ENCODE results near the gene TRPV2.

The TRPV2 gene

DNA sequence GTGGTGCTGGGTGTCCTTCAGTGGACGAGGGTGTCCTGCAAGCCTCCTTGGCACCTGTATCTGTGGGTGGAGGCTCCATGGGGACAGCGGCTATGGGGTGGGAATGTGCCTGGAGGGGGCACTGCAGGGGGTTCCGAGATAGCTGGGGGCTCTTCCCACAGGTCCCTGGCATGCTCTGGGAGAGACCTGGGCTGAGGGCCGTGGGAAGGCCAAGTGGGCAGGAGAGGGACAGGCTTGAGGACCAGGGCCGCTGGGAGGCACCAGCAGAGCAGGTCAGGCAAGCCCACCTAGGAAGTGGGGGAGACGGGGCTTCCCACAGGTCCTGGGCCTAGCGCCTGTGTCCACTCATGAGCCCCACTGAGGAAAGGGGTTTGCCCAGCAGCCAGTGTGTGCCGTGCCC lies 66.9 kb downstream of the TRPV2 start:
- Histone ChIP-seq H4K20me1 (ENCODE audit: insufficient read depth) (no peaks in the 10 kb centered on the region), H2AFZ (ENCODE audit: low read depth) (no peak overlapping the region), H3K4me3 (IDR thresholded peaks at IDR 0.05; ENCODE audit: insufficient read depth, low read depth, low read length) (no peak overlapping the region), H3K4me2 (no peak overlapping the region), H3K4me1 (ENCODE audit: low read depth, poor library complexity, severe bottlenecking) (no peaks in the 10 kb centered on the region), H3K36me3 (ENCODE audit: insufficient read depth) (no peaks in the 10 kb centered on the region), H3K79me2 (ENCODE audit: insufficient read depth, low read depth) (no peaks in the 10 kb centered on the region), H3K9ac (no peak overlapping the region), H3K27me3 (ENCODE audit: insufficient read depth, low read depth) (no peaks in the 10 kb centered on the region), H3K27ac (no peak overlapping the region)
- TF ChIP-seq, protein P1, sequence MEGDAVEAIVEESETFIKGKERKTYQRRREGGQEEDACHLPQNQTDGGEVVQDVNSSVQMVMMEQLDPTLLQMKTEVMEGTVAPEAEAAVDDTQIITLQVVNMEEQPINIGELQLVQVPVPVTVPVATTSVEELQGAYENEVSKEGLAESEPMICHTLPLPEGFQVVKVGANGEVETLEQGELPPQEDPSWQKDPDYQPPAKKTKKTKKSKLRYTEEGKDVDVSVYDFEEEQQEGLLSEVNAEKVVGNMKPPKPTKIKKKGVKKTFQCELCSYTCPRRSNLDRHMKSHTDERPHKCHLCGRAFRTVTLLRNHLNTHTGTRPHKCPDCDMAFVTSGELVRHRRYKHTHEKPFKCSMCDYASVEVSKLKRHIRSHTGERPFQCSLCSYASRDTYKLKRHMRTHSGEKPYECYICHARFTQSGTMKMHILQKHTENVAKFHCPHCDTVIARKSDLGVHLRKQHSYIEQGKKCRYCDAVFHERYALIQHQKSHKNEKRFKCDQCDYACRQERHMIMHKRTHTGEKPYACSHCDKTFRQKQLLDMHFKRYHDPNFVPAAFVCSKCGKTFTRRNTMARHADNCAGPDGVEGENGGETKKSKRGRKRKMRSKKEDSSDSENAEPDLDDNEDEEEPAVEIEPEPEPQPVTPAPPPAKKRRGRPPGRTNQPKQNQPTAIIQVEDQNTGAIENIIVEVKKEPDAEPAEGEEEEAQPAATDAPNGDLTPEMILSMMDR (conservative IDR thresholded peaks at IDR 0.05; ENCODE audit: low read depth, low read length): no peak

DNA sequence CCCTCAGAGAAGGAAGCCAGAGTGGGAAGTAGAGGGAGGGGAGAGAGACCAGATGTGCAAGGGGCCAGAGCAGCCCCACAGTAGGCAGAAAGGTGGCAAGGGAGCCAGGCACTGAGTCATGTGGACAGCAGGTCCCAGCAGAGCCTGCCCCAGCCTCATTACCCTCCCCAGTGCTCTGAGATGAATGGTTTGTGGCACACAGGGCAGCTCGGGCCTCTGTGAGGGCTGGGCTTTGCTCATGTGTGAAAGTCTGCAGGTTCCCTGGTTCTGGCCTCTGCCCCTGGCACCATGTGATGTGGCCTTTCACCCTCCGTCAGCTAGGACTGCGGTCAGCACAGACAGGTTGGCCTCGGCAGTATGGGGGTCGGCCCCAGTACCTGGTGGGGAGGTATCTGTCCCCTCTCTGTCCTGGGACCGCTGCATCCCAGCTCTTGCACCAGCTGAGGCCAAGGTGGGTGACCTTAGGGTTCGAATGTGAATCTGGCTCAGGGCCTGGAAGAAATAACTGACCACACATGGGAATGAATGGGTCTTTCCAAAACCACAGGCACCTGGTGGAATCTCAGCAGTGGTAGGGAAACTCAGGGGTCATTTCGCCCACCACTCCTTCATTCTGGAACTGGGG lies 67.8 kb downstream of the TRPV2 start:
- Histone ChIP-seq H3K27ac (no peak overlapping the region), H3K36me3 (ENCODE audit: insufficient read depth) (no peaks in the 10 kb centered on the region), H3K4me2 (no peak overlapping the region), H3K27me3 (ENCODE audit: insufficient read depth, low read depth) (no peaks in the 10 kb centered on the region), H4K20me1 (ENCODE audit: insufficient read depth) (no peaks in the 10 kb centered on the region), H3K4me3 (IDR thresholded peaks at IDR 0.05; ENCODE audit: insufficient read depth, low read depth, low read length) (no peak overlapping the region), H3K4me1 (ENCODE audit: low read depth, poor library complexity, severe bottlenecking) (no peaks in the 10 kb centered on the region), H3K79me2 (ENCODE audit: insufficient read depth, low read depth) (no peaks in the 10 kb centered on the region), H3K9ac (no peak overlapping the region), H2AFZ (ENCODE audit: low read depth) (no peak overlapping the region)
- TF ChIP-seq, protein P1 (conservative IDR thresholded peaks at IDR 0.05; ENCODE audit: low read depth, low read length): no peak

DNA sequence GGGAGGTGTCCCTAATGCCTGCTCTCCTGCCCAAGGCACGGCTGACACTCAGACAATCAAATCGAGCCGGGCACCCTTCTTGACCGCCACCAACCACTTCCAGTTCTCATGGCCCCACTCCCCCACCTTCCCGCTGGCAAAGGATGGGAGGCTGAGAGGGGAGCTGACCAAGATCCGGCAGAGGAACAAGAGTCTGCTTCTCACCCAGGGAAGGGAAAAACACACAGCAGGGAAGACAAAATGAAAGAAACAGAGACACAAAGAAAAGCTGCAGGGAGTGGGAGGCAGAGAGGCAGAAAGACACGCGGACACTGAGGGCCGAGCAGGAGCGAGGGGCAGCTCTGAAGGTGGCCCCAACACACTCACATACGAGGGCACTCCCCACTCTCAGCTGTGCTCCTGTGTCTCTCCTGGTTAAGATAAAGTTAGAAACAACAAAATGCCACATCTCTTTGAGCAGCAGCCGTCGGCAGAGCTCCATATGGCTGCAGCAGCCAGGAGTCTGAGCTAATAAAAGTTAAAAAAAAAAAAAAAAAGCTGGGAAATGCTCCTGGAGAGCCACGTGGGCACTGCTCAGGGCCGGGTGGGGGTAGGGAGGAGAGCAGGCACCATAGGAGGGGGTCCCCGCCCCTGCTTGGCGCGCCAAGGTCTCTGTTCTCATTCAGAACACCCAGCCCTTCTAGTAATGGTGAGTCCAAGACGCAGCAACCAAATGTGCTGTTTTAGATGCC lies 69.2 kb downstream of the TRPV2 start:
- H2AFZ ChIP-seq (ENCODE audit: low read depth): no peak overlapping the region
- TF ChIP-seq, protein P1 (conservative IDR thresholded peaks at IDR 0.05; ENCODE audit: low read depth, low read length): no peak
- no peaks in the 10 kb centered on the region for H3K27me3 ChIP-seq (ENCODE audit: insufficient read depth, low read depth)
- H3K9ac ChIP-seq: no peak overlapping the region
- H3K4me2 ChIP-seq: no peak overlapping the region
- no peak overlapping the region for H3K27ac ChIP-seq
- no peaks in the 10 kb centered on the region for H3K4me1 ChIP-seq (ENCODE audit: low read depth, poor library complexity, severe bottlenecking)
- H4K20me1 ChIP-seq (ENCODE audit: insufficient read depth): no peaks in the 10 kb centered on the region
- no peak overlapping the region for H3K4me3 ChIP-seq (IDR thresholded peaks at IDR 0.05; ENCODE audit: insufficient read depth, low read depth, low read length)
- no peaks in the 10 kb centered on the region for H3K36me3 ChIP-seq (ENCODE audit: insufficient read depth)
- no peaks in the 10 kb centered on the region for H3K79me2 ChIP-seq (ENCODE audit: insufficient read depth, low read depth)
